AG10803 (cell line): Measurements from ENCODE around the gene RPS6KA5.

ENCODE experiments used
- DNase-seq: peaks from one replicate; pipeline ENCODE4 v3.0.0; 2010; ENCODE audit warnings: low read depth
- H3K4me3 ChIP-seq: 2 replicates; pipeline ENCODE4 v1.5.1; 2011; ENCODE audit warnings: mild to moderate bottlenecking, low read length, control low read depth
- TF ChIP-seq, protein P1 (sequence below): conservative IDR thresholded peaks from 2 replicates; pipeline ENCODE4 v1.5.1; 2011; ENCODE audit warnings: mild to moderate bottlenecking, low read length, control low read depth, inconsistent platforms

RPS6KA5 gene

DNA sequence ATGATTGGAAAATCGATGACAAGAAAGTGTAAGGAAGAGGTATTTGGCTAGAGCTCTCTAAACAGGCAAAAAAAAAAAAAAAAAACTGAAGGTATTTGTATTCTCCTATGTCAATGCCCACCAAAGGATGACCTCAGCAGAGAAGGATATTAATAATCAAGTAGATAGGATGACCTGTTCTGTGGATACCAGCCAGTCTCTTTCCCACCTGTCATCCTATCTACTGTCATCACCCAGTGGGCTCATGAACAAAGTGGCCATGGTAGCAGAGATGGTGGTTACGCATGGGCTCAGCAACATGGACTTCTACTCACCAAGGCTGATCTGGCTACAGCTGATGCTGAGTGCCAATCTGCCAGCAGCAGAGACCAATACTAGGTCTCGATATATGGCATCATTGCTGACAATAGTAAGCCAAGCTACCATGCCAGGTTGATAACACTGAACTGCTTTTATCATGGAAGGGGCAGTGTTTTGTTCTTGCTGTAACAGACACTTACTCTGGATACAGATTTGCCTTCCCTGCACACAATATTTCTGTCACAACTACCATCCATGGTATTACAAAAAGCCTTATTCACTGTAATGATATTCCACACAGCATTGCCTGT, 43.5 kb downstream of the RPS6KA5 start:
- no peak for DNase-seq
- TF ChIP-seq, protein P1, sequence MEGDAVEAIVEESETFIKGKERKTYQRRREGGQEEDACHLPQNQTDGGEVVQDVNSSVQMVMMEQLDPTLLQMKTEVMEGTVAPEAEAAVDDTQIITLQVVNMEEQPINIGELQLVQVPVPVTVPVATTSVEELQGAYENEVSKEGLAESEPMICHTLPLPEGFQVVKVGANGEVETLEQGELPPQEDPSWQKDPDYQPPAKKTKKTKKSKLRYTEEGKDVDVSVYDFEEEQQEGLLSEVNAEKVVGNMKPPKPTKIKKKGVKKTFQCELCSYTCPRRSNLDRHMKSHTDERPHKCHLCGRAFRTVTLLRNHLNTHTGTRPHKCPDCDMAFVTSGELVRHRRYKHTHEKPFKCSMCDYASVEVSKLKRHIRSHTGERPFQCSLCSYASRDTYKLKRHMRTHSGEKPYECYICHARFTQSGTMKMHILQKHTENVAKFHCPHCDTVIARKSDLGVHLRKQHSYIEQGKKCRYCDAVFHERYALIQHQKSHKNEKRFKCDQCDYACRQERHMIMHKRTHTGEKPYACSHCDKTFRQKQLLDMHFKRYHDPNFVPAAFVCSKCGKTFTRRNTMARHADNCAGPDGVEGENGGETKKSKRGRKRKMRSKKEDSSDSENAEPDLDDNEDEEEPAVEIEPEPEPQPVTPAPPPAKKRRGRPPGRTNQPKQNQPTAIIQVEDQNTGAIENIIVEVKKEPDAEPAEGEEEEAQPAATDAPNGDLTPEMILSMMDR: no peak
- no peak overlapping the region for H3K4me3 ChIP-seq

DNA sequence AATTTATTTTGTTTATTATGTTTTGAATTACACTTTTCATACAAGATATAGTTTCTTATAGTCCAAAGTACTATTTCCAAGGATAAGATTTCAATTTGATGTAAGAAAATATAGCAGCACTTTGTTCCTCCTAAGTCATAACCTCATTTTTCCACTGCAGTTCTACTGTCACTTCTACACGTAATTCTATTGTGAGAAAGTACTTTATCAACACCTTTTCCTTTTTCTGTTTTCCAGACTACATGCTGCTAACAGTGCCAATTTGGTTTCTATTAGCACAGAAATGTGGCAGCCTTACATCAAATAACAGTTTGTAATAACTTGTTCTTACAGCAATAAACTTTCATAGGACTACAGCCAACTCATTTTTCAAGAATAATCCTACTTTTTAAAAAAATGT, 45.0 kb downstream of the RPS6KA5 start:
- DNase-seq: no peak
- H3K4me3 ChIP-seq: no peak overlapping the region
- TF ChIP-seq, protein P1: no peak

DNA sequence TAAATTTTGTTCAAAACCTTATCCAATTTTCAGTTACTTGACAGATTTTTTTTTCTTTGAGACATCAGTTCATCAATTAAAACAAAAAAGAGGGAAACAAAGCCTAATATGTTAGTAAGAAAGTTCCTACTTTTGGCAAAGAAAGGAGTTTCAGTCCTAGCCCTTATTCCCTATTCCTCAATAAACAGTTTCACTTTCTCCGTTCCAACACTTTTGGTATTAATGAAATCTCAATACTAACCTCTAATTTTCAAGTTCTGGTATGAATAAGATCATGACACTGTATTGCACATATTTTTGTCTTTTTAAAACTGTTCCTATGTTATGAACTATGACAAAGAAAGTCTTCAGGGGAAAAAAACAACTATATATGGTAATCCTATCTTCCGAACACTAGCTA, 48.4 kb downstream of the RPS6KA5 start:
- no peak for DNase-seq
- no peak overlapping the region for H3K4me3 ChIP-seq
- TF ChIP-seq, protein P1: no peak

DNA sequence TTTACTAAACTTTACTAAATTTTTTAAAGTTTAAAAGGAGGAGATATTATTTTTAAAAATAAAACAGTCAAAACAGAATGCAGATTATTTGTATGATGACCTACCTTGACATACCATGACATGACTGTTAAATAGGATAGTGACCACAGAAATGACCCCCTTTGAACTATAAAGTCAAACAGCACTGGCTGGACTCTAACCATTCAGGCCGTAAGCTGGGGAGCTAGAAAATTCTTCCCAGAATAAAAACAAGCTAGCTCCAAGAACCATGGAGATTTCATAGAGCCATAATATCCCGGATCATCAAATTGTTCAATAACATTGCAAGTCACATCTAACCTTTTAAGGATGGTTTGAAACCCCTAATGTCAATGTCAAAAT, 50.3 kb downstream of the RPS6KA5 start:
- TF ChIP-seq, protein P1: no peak
- DNase-seq: no peak
- H3K4me3 ChIP-seq: no peak overlapping the region

DNA sequence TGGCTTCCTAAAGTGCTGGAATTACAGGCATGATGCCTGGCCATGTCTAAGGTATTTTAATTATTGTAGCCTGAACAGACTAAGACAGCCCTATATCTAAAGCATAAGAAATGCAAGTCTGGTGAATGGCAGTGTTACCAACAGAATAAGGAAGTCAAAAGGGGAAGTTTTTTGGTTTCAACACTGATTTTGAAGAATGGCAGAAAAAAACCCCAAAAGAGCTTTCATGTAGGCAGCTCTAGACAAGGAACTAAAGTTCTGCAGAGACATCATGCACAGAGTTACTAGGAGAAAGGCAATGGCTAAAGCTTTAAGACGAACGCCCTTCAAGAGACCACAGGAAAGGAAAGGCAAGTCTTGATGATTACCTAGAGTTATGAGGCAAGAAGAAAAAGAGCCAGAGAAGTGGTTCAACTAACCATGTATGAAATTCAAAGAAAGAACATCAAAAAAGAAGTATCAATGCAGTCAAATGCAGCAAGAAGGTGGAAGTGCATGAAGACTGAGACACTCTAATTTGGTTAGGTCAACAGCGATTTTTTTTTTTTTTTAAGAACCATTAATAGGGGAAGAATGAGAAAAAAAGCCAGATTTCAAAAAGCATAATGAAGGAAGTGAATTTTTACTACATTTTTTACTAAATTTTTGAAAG, 50.8 kb downstream of the RPS6KA5 start:
- no peak overlapping the region for H3K4me3 ChIP-seq
- TF ChIP-seq, protein P1: no peak
- DNase-seq: no peak

DNA sequence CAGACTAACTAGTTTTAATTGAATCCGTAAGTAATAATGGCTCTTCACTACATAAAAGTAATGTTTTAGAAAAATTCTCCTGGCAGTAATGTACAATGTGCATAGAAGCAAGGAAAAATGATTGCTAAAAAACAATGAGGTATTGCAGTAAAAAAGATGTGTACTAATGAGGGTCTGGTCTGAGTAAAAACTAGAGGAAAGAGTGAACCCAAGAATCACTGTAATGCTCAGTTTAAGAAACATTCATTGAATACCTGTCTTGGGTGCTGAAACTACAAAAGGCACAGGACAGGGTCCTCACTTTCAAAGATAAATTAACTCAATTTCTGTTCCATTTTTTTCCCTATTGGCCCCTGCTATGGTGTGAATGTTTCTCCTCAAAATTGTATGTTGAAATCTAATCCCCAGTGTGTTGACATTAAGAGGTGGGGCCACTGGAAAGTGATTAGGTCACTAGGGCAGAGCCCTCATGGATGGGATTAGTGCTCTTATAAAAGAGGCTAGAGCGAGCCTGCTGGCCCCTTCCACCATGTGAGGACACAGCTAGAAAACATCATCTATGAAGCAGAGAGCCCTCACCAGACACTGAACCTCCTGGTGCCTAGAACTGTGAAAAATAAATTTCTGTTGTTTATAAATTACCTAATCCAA, 51.6 kb downstream of the RPS6KA5 start:
- no peak for DNase-seq
- TF ChIP-seq, protein P1: no peak
- no peak overlapping the region for H3K4me3 ChIP-seq

DNA sequence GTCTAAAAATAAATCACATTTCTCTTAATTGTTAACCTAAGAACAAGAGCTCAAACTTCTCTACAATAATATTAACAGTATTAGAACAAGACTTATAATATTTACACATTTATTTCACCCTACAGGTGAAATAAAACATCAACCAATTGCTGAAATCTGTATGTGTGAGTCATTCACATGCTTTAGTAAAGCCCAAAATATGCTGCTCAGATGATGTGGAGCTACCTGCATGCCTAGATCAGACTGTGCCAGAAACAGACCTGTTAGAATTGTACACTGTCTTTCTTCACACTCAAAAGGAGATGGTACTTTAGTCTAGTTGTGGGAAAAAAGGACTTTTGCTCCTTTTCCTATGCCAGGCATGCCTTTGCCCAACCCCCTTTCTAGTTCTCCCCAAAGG, 54.7 kb downstream of the RPS6KA5 start:
- TF ChIP-seq, protein P1: no peak
- no peak for DNase-seq
- H3K4me3 ChIP-seq: no peak overlapping the region
